Fibroblast of skin of scalp (primary cell): ENCODE data around the gene NANOS2.
"Not testable (repeated sequence)": the region's sequence is repeated elsewhere in the genome, so short reads cannot be mapped to it uniquely, and the experiment has no call there.

Experiments used
- DNase-seq: peaks from one replicate; pipeline ENCODE4 v3.0.0-alpha.2; 2013

NANOS2 gene

GRCh38 chr19:45873219-45873772 lies 41.3 kb downstream of the NANOS2 start:
- DNase-seq = no peak

- no peak for DNase-seq
These were observed 42.3 kb downstream of the NANOS2 start for GRCh38 chr19:45872095-45872919.

- DNase-seq = no peak
These were observed 43.8 kb downstream of the NANOS2 start for GRCh38 chr19:45870798-45871197.

GRCh38 chr19:45867241-45867640 lies 47.3 kb downstream of the NANOS2 start:
- DNase-seq = not testable (repeated sequence)

GRCh38 chr19:45866400-45867176 lies 48.0 kb downstream of the NANOS2 start:
- no peak for DNase-seq

- no peak for DNase-seq
These were observed 49.2 kb downstream of the NANOS2 start for GRCh38 chr19:45865269-45865948.

GRCh38 chr19:45864629-45865082 lies 49.9 kb downstream of the NANOS2 start:
- DNase-seq = no peak

- DNase-seq = peak; percentile 55
These were observed 50.5 kb downstream of the NANOS2 start, which contains the start of gene FOXA3 for GRCh38 chr19:45863840-45864628. FOXA3 (plus strand) TSS chr19:45864326; CDS start chr19:45864457, 131 bp downstream.

- DNase-seq = no peak
These were observed 51.2 kb downstream of the NANOS2 start for GRCh38 chr19:45863335-45863839.
